Heart right ventricle (tissue), 16 donors: ENCODE data around the gene XYLB. TPM values are rescaled to one million over a fixed set of nuclear protein-coding genes. Genes with fewer than 3 reads are reported as not detected.
A peak's percentile ranks its signal among the peaks of the same experiment; 100 is the strongest.

ENCODE experiments used
- ATAC-seq, 8 donors: fragments of 200-7000 bp; cut with Tn5 transposase; one replicate each; pipeline ENCODE4 v1.9.1; 2020; ENCODE audit warnings: mild to moderate bottlenecking in 8 of 8, moderate library complexity in 8 of 8, moderate number of reproducible peaks in 1 of 8
- DNase-seq, 2 donors: peaks; one replicate each; pipeline ENCODE4 v3.0.0-alpha.2; 2020
- H3K27ac ChIP-seq, 10 donors: fragments of 200-600 bp; sonication (generic) in 2 of 10; one replicate each; pipeline versions ENCODE4 v1.5.0 to v1.8.0; 2020 to 2022; ENCODE audit warnings: mild to moderate bottlenecking in 3 of 10
- H3K27me3 ChIP-seq, 7 donors: fragments of 200-600 bp; one replicate each; pipeline ENCODE4 v1.8.0; 2021 to 2022; ENCODE audit warnings: mild to moderate bottlenecking in 2 of 7
- H3K36me3 ChIP-seq, 9 donors: fragments of 200-600 bp; sonication (generic) in 1 of 9; one replicate each; pipeline versions ENCODE4 v1.5.0 to v1.8.0; 2020 to 2022; ENCODE audit warnings: mild to moderate bottlenecking in 2 of 9
- H3K4me1 ChIP-seq, 9 donors: fragments of 200-600 bp; sonication (generic) in 1 of 9; one replicate each; pipeline versions ENCODE4 v1.5.0 to v1.8.0; 2020 to 2022; ENCODE audit warnings: mild to moderate bottlenecking in 4 of 9
- H3K4me3 ChIP-seq, 10 donors: fragments of 200-600 bp; sonication (generic) in 2 of 10; one replicate each; pipeline versions ENCODE4 v1.5.0 to v1.8.0; 2020 to 2022; ENCODE audit warnings: mild to moderate bottlenecking in 7 of 10, moderate library complexity in 2 of 10
- H3K9me3 ChIP-seq, 11 donors: fragments of 200-600 bp in 10 of 11; sonication (generic) in 2 of 11; one replicate each; pipeline versions ENCODE4 v1.5.0 to v1.8.0; 2013 to 2022; ENCODE audit warnings: mild to moderate bottlenecking in 2 of 11, control low read depth in 1 of 11, moderate library complexity in 1 of 11
- WGBS, 2 donors: extraction: QIAGEN DNeasy Blood & Tissue Kit; methylation state at CpG; one replicate each; pipeline ENCODE4 v1.1.7; 2013; ENCODE audit warnings: inconsistent platforms in 1 of 2; 5-methylcytosine and 5-hydroxymethylcytosine counted together
- intact Hi-C, 10 donors: fragments of 100-400 bp; cut with DNase I; formaldehyde crosslinking; loops; one replicate each; pipeline versions ENCODE4 v1.11.1 to v1.14.2; 2022
- polyA plus RNA-seq, 2 donors: library from polyadenylated mRNA; stranded (reverse); fragments of 200-250 nt; gene quantifications; one replicate each; pipeline ENCODE4 v1.2.3, GENCODE V29; 2013
- total RNA-seq, 10 donors: library from RNA; stranded (reverse); fragmentation: NEBNext Ultra II Directional in 3 of 10; extraction: Animal tissue kit (Norgen Biotek cat#: 25700) in 3 of 10; gene quantifications; one replicate each; pipeline versions ENCODE4 v1.2.1 to v1.2.4, GENCODE V29; 2021 to 2023
- TF ChIP-seq, protein P1 (sequence below), 9 donors: fragments of 200-600 bp; sonication (generic) in 2 of 9; IDR thresholded peaks; one replicate each; pipeline versions ENCODE4 v1.5.0 to v1.8.0; 2021 to 2022; ENCODE audit warnings: antibody characterized with exemption in 9 of 9, mild to moderate bottlenecking in 5 of 9, moderate library complexity in 1 of 9
- donor health status: Arrhythmogenic right ventricular cardiomyopathy.
- donor health status: ischemic (EF 13 %, LVEDD 7.1; RV severe dilation, severe dysfunction).
- donor health status: healthy with polysubstance abuse.
- donor health status: DM: no; HTN: yes; CAD: no.
- donor health status: DM: no; HTN: no; CAD: no.
- donor health status: ischemic (EF 25% LVEDD 6.9; RV normal size, moderate dysfunction).
- donor health status: ischemic (EF 25% LVEDD 5.7; RV mildly dilated, moderate dysfunction).
- donor health status: healthy.
- donor health status: DM: yes; HTN: yes; CAD: no.
- donor health status: Ischemic cardiomyopathy.
- donor health status: ischemic (EF 35%, LVEDD 5.7; RV mildly dilated, moderate dysfunction).
- donor health status: nonischemic (EF 11% LVEDD 7.7; RV severe dilation, severe dysfunction).
- donor health status: DM: yes; HTN: yes; CAD: no.
- donor health status: PGD.
- donor health status: ischemic (EF 29% LVEDD 5.4; RV normal size, mild dysfunction).
- donor health status: nonischemic (EF 23%, LVEDD 6.1; RV moderate dilation, normal function).

Gene XYLB
- total and polyA plus RNA-seq, 12 donors, result 0.22 to 1.7 (median 0.67) TPM

DNA sequence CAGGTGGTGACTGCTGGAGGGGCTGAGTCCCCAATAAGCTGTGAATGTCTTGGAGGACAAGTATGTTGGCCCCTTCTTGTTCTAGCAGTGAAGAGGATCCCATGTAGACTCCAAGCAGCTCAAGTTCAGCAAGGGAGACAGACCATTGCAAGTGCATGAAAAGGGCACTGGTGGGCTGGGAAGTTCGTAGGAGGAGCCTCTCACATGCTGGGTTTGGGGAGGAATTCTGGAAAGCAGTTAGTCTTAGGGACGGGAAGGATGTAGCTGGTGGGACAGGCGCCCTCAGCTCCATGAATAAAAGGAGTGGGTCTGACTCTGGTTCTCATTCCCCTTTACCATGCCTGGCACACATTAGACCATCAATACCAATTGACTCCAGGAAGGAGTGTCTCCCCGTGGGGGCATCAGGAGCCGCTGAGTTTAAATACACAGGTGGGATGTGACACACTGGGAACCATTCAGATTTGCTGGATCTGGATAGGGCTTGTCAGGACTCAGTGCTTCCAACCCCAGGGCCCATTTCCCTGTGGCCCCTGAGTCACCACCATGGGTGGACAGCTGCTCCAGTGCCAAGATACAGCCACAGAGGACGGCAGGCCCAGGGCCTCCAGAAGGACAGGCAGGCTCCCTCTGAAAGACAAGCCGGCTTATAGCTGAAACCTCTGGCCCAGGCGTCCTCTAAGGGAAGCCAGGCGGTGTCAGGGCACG, 552 bp upstream of the XYLB start:
- no peak for DNase-seq
- TF ChIP-seq, protein P1, sequence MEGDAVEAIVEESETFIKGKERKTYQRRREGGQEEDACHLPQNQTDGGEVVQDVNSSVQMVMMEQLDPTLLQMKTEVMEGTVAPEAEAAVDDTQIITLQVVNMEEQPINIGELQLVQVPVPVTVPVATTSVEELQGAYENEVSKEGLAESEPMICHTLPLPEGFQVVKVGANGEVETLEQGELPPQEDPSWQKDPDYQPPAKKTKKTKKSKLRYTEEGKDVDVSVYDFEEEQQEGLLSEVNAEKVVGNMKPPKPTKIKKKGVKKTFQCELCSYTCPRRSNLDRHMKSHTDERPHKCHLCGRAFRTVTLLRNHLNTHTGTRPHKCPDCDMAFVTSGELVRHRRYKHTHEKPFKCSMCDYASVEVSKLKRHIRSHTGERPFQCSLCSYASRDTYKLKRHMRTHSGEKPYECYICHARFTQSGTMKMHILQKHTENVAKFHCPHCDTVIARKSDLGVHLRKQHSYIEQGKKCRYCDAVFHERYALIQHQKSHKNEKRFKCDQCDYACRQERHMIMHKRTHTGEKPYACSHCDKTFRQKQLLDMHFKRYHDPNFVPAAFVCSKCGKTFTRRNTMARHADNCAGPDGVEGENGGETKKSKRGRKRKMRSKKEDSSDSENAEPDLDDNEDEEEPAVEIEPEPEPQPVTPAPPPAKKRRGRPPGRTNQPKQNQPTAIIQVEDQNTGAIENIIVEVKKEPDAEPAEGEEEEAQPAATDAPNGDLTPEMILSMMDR (IDR thresholded peaks at IDR 0.05), result no peak
- H3K27ac ChIP-seq, result peak overlapping the region in 1 of 10 donors; percentile 75
- H3K27me3 ChIP-seq, result no peaks in the 10 kb centered on the region
- intact Hi-C loops, result loop anchor here (2.0 to 10.0 kb wide), 8 partner anchors 131 to 309 kb away; partner anchors contain the start of genes ACAA1 (in 2 of the 10) and MYD88 (in 2 of the 10)
- H3K9me3 ChIP-seq, result peaks cover 0 to 4% (median 0%) of the 10 kb centered on the region in 11 donors
- H3K36me3 ChIP-seq, result no peaks in the 10 kb centered on the region
- H3K4me1 ChIP-seq, result peaks cover 0 to 22% (median 9%) of the 10 kb centered on the region in 9 donors
- 42 to 49% methylated on average over 9 to 10 of the region's 10 CpGs for WGBS, 2 donors
- ATAC-seq, result peak in 7 of 8 donors; percentile 2 to 47 (median 33)
- peak overlapping the region in 8 of 10 donors; percentile 70 to 87 (median 83) for H3K4me3 ChIP-seq

DNA sequence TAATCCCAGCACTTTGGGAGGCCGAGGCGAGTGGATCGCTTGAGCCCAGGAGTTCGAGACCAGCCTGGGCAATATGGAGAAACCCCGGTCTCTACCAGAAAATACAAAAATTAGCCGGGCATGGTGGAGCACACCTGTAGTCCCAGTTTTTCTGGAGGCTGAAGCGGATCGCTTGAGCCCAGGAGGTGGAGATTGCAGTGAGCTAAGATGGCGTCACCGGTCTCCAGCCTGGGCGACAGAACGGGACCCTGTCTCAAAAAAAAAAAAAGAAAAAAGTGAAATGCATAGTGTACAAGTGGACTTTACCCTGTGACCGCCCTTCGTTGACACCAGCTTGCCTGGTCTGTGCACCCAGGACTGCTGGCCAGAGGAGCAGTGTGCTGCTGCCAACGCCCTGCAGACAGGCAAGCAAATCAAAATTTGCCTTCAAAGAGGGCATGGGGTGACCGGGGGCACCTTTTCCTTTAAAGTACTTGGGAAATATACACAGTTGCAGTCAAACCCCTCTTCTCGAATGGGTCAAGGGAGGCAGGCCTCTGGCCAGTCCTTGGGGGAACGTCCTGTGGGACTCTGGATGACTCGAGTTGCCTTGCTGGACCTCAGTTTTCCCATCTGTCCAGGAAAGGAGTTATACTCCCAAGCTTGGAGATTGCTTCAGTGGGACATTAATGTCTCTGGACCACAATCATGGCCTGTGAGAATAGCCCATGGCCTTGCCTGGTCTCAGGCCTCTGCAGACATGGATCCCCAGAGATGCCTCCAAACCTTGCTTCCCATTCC, 1.0 kb downstream of the XYLB start:
- Histone ChIP-seq H3K4me3 (peak overlapping the region; percentile 27 to 87 (median 82)), H3K4me1 (peaks cover 0 to 22% (median 9%) of the 10 kb centered on the region in 9 donors), H3K9me3 (peaks cover 0 to 4% (median 0%) of the 10 kb centered on the region in 11 donors), H3K36me3 (peaks cover 0 to 6% (median 0%) of the 10 kb centered on the region in 9 donors), H3K27ac (peak overlapping the region in 1 of 10 donors; percentile 35), H3K27me3 (no peaks in the 10 kb centered on the region)
- TF ChIP-seq, protein P1 (IDR thresholded peaks at IDR 0.05), result no peak
- no peak for DNase-seq
- WGBS, 2 donors, result 88 to 90% methylated on average over 19 of the region's 19 CpGs
- intact Hi-C loops, result loop anchor here (2.0 to 10.0 kb wide), 8 partner anchors 130 to 307 kb away; partner anchors contain the start of genes ACAA1 (in 2 of the 10) and MYD88 (in 2 of the 10)
- ATAC-seq, result no peak

DNA sequence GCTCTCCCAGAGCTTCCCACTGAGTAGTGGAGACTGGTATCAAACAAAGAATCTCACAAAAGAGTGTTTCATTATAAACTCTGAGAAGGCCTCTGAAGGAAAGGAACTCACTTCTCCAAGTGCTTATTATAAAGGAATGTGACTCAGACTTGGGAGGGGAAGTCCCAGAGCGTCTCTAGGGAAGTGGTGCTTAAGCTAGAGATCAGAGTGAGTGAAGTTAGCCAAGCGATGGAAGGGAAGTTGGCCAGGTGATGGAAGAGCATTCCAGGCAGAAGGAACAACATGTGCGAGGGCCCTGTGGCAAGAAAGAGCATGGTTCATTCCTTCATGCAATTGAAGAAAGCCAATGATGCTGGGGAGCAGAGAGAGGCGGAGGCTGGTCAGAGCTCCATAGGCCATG, 2.3 kb downstream of the XYLB start:
- no peak for DNase-seq
- H3K4me3 ChIP-seq, result no peak overlapping the region
- 69 to 76% methylated on average over 4 of the region's 4 CpGs for WGBS, 2 donors
- intact Hi-C loops, result loop anchor here in 8 of 10 donors (5.0 to 10.0 kb wide), 6 partner anchors 128 to 306 kb away; partner anchors contain the start of genes ACAA1 (in 2 of the 8) and MYD88 (in 2 of the 8)
- H3K27me3 ChIP-seq, result no peaks in the 10 kb centered on the region
- H3K27ac ChIP-seq, result no peak overlapping the region
- ATAC-seq, result no peak
- TF ChIP-seq, protein P1 (IDR thresholded peaks at IDR 0.05), result no peak
- H3K36me3 ChIP-seq, result peaks cover 0 to 7% (median 0%) of the 10 kb centered on the region in 9 donors
- H3K9me3 ChIP-seq, result no peaks in the 10 kb centered on the region
- H3K4me1 ChIP-seq, result peaks cover 0 to 22% (median 9%) of the 10 kb centered on the region in 9 donors
